Lower leg skin (tissue), 4 donors: Measurements from ENCODE around the gene NFYB. TPM values are rescaled to one million over a fixed set of nuclear protein-coding genes. Genes with fewer than 3 reads are reported as not detected.

Experiments used
- DNase-seq, 2 donors: peaks; one replicate each; pipeline ENCODE4 v3.0.0-alpha.2; 2019; ENCODE audit warnings: low spot score in 2 of 2
- H3K4me3 ChIP-seq: fragments of 200-600 bp; sonication (generic); 2 replicates; pipeline ENCODE4 v1.5.1; 2017; ENCODE audit warnings: mild to moderate bottlenecking, low read depth; ENCODE audit not compliant: poor library complexity, severe bottlenecking
- CTCF ChIP-seq, 3 donors: fragments of 450-650 bp; IDR thresholded peaks; one replicate each; pipeline ENCODE4 v1.5.1; 2016; ENCODE audit warnings: antibody characterized with exemption in 3 of 3, mild to moderate bottlenecking in 3 of 3, moderate library complexity in 2 of 3
- POLR2A ChIP-seq, 2 donors: fragments of 450-650 bp; IDR thresholded peaks; one replicate each; pipeline ENCODE4 v1.6.1; 2016 to 2017; ENCODE audit warnings: antibody characterized with exemption in 2 of 2, mild to moderate bottlenecking in 1 of 2, moderate library complexity in 1 of 2
- WGBS, 2 donors: methylation state at CpG; one replicate each; pipeline ENCODE4 v1.1.5; 2018; 5-methylcytosine and 5-hydroxymethylcytosine counted together
- intact Hi-C: fragments of 100-400 bp; cut with DNase I; formaldehyde crosslinking; loops from one replicate; pipeline ENCODE4 v1.15.0; 2023; ENCODE audit warnings: low total_unique reads
- total RNA-seq, 4 donors: library from RNA; depleted of rRNA; stranded (reverse); fragments of >200 nt; gene quantifications; one replicate each; pipeline ENCODE4 v1.1.0, GENCODE V29; 2016

NFYB gene
- 10 to 100 TPM; 10.6 to 20.5 (median 14.3) TPM for total RNA-seq

GRCh38 chr12:104137902-104138796, at the start of gene NFYB:
TSS of gene NFYB (minus strand) at chr12:104138210. CDS start at chr12:104135453, 2,757 bp downstream.
- H3K4me3 ChIP-seq, result peak within 1 kb of the TSS; percentile 64
- TF ChIP-seq CTCF (IDR thresholded peaks at IDR 0.05) (no peak), POLR2A (IDR thresholded peaks at IDR 0.05) (no peak)
- intact Hi-C loops, result no loop called here
- DNase-seq, result peak; percentile 96 to 99
- 5 to 7% methylated on average over 31 to 61 of the region's 111 CpGs for WGBS, 2 donors

DNA sequence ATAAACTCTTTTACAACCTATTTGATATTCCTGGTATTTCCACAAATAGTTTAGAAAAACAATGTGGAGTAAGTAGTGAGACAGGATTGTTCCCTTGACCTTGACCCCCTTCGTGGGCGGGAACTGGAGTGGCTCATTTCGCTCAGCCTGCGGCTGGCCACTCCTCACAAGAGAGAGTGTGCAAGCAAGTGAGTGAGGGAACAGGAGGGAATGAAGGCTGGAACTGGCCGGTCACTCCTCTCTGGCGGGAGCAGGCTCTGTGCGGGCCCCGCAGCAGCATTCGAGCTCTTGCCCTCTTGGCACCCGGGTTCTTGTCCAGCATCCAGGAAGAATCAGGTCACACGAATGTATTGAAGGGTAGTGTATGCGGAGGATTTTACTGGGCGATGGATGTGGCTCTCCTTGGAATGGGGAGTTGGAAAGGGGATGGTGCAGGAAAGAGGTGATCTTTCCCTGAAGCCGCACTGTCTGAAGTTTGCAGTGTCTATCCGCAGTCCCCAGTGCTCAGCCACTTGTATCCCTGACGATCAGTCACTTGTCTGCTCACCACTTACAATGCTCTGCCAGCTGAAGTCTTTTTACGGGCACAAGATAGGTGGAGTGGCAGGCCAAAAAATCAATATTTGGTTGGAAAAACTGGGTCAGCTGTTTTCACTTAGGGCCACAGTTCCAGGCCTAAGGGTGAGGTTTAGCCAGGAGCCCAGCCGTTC, 49.6 kb upstream of the NFYB start:
- DNase-seq, result no peak
- TF ChIP-seq CTCF (IDR thresholded peaks at IDR 0.05), result no peak
- TF ChIP-seq POLR2A (IDR thresholded peaks at IDR 0.05), result no peak
- 93 to 96% methylated on average over 18 of the region's 18 CpGs for WGBS, 2 donors
- no peak overlapping the region for H3K4me3 ChIP-seq
- intact Hi-C loops, result no loop called here

- intact Hi-C loops, result no loop called here
- 85 to 92% methylated on average over 3 of the region's 3 CpGs for WGBS, 2 donors
- no peak for TF ChIP-seq CTCF (IDR thresholded peaks at IDR 0.05)
- TF ChIP-seq POLR2A (IDR thresholded peaks at IDR 0.05), result no peak
- DNase-seq, result no peak
- H3K4me3 ChIP-seq, result no peak overlapping the region
These were observed 45.4 kb upstream of the NFYB start for GRCh38 chr12:104183443-104183842.

- TF ChIP-seq POLR2A (IDR thresholded peaks at IDR 0.05) (no peak), CTCF (IDR thresholded peaks at IDR 0.05) (no peak)
- no peak overlapping the region for H3K4me3 ChIP-seq
- DNase-seq, result no peak
- WGBS, 2 donors, result 81 to 86% methylated on average over 5 of the region's 5 CpGs
- intact Hi-C loops, result no loop called here
These were observed 44.8 kb upstream of the NFYB start for GRCh38 chr12:104182621-104183378.

- 40 to 44% methylated on average over 4 of the region's 4 CpGs for WGBS, 2 donors
- TF ChIP-seq POLR2A (IDR thresholded peaks at IDR 0.05) (no peak), CTCF (IDR thresholded peaks at IDR 0.05) (no peak)
- intact Hi-C loops, result no loop called here
- DNase-seq, result peak; percentile 69 to 91
- no peak overlapping the region for H3K4me3 ChIP-seq
These were observed 44.1 kb upstream of the NFYB start for GRCh38 chr12:104182144-104182543.
